ENCODE results near the gene WNT9A.

DNA sequence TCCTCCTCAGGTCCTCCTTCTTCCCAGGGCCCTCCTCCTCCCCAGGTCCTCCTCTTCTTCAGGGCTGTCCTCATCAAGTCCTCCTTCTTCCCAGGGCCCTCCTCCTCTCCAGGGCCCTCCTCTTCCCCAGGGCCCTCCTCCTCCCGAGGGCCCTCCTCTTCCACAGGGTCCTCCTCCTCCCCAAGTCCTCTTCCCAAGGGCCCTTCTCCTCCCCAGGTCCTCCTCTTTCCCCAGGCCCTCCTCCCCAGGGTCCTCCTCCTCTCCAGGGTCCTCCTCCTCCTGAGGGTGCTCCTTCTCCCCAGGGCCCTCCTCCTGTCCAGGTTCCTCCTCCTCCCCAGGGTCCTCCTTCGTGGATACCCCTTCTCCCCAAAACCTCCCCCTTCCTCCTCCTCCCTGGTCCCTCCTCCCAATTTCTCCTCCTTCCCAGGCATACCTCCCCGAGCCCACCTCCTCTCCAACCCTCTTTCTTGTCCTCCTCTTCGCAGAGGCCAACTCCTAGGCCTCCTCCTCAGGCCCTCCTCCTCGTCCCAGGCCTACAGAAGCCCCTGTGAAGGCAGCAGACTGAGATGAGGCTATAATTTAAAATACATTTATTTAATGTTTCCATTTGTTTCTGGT lies 29.5 kb downstream of the WNT9A start:
- TF ChIP-seq EZH2 (IDR thresholded peaks at IDR 0.05) = no peak
- TF ChIP-seq POLR2AphosphoS5 (IDR thresholded peaks at IDR 0.05; ENCODE audit: borderline replicate concordance, low read depth, low read length) = no peak
